Activated naive CD8-positive, alpha-beta T cell treated with anti-CD3 and anti-CD28 coated beads, Interleukin-2, amount 10 ng/mL, durations not matched to agents 7 days and 5 days (primary cell): Measurements from ENCODE around the gene FGGY. TPM values are rescaled to one million over a fixed set of nuclear protein-coding genes. Genes with fewer than 3 reads are reported as not detected.
"Not testable (repeated sequence)": the region's sequence is repeated elsewhere in the genome, so short reads cannot be mapped to it uniquely, and the experiment has no call there.

Experiments used
- ATAC-seq: fragments of 150-1000 bp; cut with Tn5 transposase; one replicate; pipeline ENCODE4 v1.10.0; 2021; ENCODE audit warnings: low read depth, moderate library complexity
- POLR2A ChIA-PET: fragments of 350-600 bp; sonication (Branson Sonifier 250); formaldehyde crosslinking; loops from one replicate; lab custom pipeline; 2021; ENCODE audit warnings: antibody characterized with exemption; lab: Charles Lee
- DNase-seq: peaks from one replicate; pipeline ENCODE4 v3.0.0; 2021
- H3K27ac Mint-ChIP-seq: one replicate; pipeline ENCODE4 v1.8.0; 2022; ENCODE audit warnings: mild to moderate bottlenecking, mixed read lengths
- H3K27me3 Mint-ChIP-seq: one replicate; pipeline ENCODE4 v1.8.0; 2022; ENCODE audit warnings: mild to moderate bottlenecking, moderate library complexity, mixed read lengths
- H3K36me3 Mint-ChIP-seq: one replicate; pipeline ENCODE4 v1.8.0; 2021; ENCODE audit warnings: mild to moderate bottlenecking, mixed read lengths
- H3K4me1 Mint-ChIP-seq: one replicate; pipeline ENCODE4 v1.8.0; 2021; ENCODE audit warnings: mixed read lengths
- H3K4me3 Mint-ChIP-seq: one replicate; pipeline ENCODE4 v1.8.0; 2022; ENCODE audit warnings: mild to moderate bottlenecking, moderate library complexity, mixed read lengths
- H3K9me3 Mint-ChIP-seq: one replicate; pipeline ENCODE4 v1.8.0; 2021; ENCODE audit warnings: mixed read lengths
- total RNA-seq, 2 experiments: library from RNA; stranded (reverse); gene quantifications; one replicate each; pipeline ENCODE4 v1.2.3, GENCODE V29; 2021

Gene FGGY
- total RNA-seq, 2 experiments from 2014 or later: 10.1 to 11.7 TPM

- H3K27me3 Mint-ChIP-seq: no peaks in the 10 kb centered on the region
- ATAC-seq: no peak
- peaks cover 21% of the 10 kb centered on the region for H3K36me3 Mint-ChIP-seq
- H3K27ac Mint-ChIP-seq: no peak overlapping the region
- H3K4me1 Mint-ChIP-seq: peaks cover 30% of the 10 kb centered on the region
- peaks cover 1% of the 10 kb centered on the region for H3K9me3 Mint-ChIP-seq
- H3K4me3 Mint-ChIP-seq: no peak overlapping the region
- no peak for DNase-seq
- POLR2A ChIA-PET: no interaction called here
Measured at GRCh38 chr1:59331686-59332620, 35.1 kb downstream of the FGGY start.

GRCh38 chr1:59332983-59333382, 36.1 kb downstream of the FGGY start:
- DNase-seq: no peak
- POLR2A ChIA-PET: no interaction called here
- H3K27ac Mint-ChIP-seq: peak overlapping the region; percentile 76

GRCh38 chr1:59333626-59334277, 36.9 kb downstream of the FGGY start:
- Mint-ChIP-seq H3K4me3 (peak overlapping the region; percentile 10), H3K27me3 (no peaks in the 10 kb centered on the region), H3K4me1 (peaks cover 22% of the 10 kb centered on the region), H3K27ac (peak overlapping the region; percentile 76), H3K36me3 (peaks cover 19% of the 10 kb centered on the region), H3K9me3 (no peaks in the 10 kb centered on the region)
- no peak for DNase-seq
- peak; percentile 67 for ATAC-seq
- POLR2A ChIA-PET: no interaction called here

More at GRCh38 chr1:59332983-59333382, 36.1 kb downstream of the FGGY start:
- peak; percentile 79 for ATAC-seq
- H3K4me3 Mint-ChIP-seq: peak overlapping the region; percentile 10
- H3K36me3 Mint-ChIP-seq: peaks cover 20% of the 10 kb centered on the region
- H3K9me3 Mint-ChIP-seq: peaks cover 1% of the 10 kb centered on the region
- H3K27me3 Mint-ChIP-seq: no peaks in the 10 kb centered on the region
- peaks cover 29% of the 10 kb centered on the region for H3K4me1 Mint-ChIP-seq

GRCh38 chr1:59340411-59341307, 43.8 kb downstream of the FGGY start:
- no peak for DNase-seq
- no peaks in the 10 kb centered on the region for H3K9me3 Mint-ChIP-seq
- H3K36me3 Mint-ChIP-seq: peaks cover 22% of the 10 kb centered on the region
- no peaks in the 10 kb centered on the region for H3K27me3 Mint-ChIP-seq
- no peak for ATAC-seq
- no peak overlapping the region for H3K27ac Mint-ChIP-seq
- POLR2A ChIA-PET: no interaction called here
- peaks cover 6% of the 10 kb centered on the region for H3K4me1 Mint-ChIP-seq
- no peak overlapping the region for H3K4me3 Mint-ChIP-seq

- ATAC-seq: no peak
- Mint-ChIP-seq H3K4me1 (peaks cover 3% of the 10 kb centered on the region), H3K9me3 (no peaks in the 10 kb centered on the region), H3K36me3 (peaks cover 14% of the 10 kb centered on the region), H3K4me3 (no peak overlapping the region), H3K27me3 (no peaks in the 10 kb centered on the region), H3K27ac (no peak overlapping the region)
- POLR2A ChIA-PET: no interaction called here
- DNase-seq: no peak
Measured at GRCh38 chr1:59342801-59343575, 46.1 kb downstream of the FGGY start.

GRCh38 chr1:59343576-59343840, 46.6 kb downstream of the FGGY start:
- POLR2A ChIA-PET: no interaction called here
- no peak for ATAC-seq
- peaks cover 16% of the 10 kb centered on the region for H3K36me3 Mint-ChIP-seq
- DNase-seq: no peak
- no peaks in the 10 kb centered on the region for H3K9me3 Mint-ChIP-seq
- H3K27me3 Mint-ChIP-seq: no peaks in the 10 kb centered on the region
- H3K4me1 Mint-ChIP-seq: peaks cover 3% of the 10 kb centered on the region
- no peak overlapping the region for H3K4me3 Mint-ChIP-seq
- no peak overlapping the region for H3K27ac Mint-ChIP-seq

GRCh38 chr1:59345221-59345620, 48.3 kb downstream of the FGGY start:
- Mint-ChIP-seq H3K9me3 (no peaks in the 10 kb centered on the region), H3K4me3 (no peak overlapping the region), H3K27me3 (no peaks in the 10 kb centered on the region), H3K36me3 (peaks cover 11% of the 10 kb centered on the region), H3K4me1 (peaks cover under 1% of the 10 kb centered on the region), H3K27ac (no peak overlapping the region)
- POLR2A ChIA-PET: no interaction called here
- no peak for ATAC-seq
- DNase-seq: no peak

- H3K4me1 Mint-ChIP-seq: peaks cover 11% of the 10 kb centered on the region
- POLR2A ChIA-PET: no interaction called here
- no peak for ATAC-seq
- H3K36me3 Mint-ChIP-seq: peaks cover 16% of the 10 kb centered on the region
- no peaks in the 10 kb centered on the region for H3K27me3 Mint-ChIP-seq
- no peak for DNase-seq
- no peaks in the 10 kb centered on the region for H3K9me3 Mint-ChIP-seq
- H3K27ac Mint-ChIP-seq: no peak overlapping the region
- H3K4me3 Mint-ChIP-seq: no peak overlapping the region
Measured at GRCh38 chr1:59346429-59346828, 49.5 kb downstream of the FGGY start.

GRCh38 chr1:59349101-59349500, 52.2 kb downstream of the FGGY start:
- POLR2A ChIA-PET: no interaction called here
- Mint-ChIP-seq H3K36me3 (peaks cover 16% of the 10 kb centered on the region), H3K4me1 (peaks cover 16% of the 10 kb centered on the region), H3K27me3 (no peaks in the 10 kb centered on the region), H3K9me3 (no peaks in the 10 kb centered on the region), H3K27ac (no peak overlapping the region), H3K4me3 (no peak overlapping the region)
- ATAC-seq: no peak
- DNase-seq: no peak

- ATAC-seq (no peak), DNase-seq (no peak)
- Mint-ChIP-seq H3K36me3 (peaks cover 16% of the 10 kb centered on the region), H3K9me3 (no peaks in the 10 kb centered on the region), H3K27me3 (no peaks in the 10 kb centered on the region), H3K4me1 (peaks cover 17% of the 10 kb centered on the region), H3K27ac (no peak overlapping the region), H3K4me3 (no peak overlapping the region)
- POLR2A ChIA-PET: no interaction called here
Measured at GRCh38 chr1:59350521-59350920, 53.6 kb downstream of the FGGY start.

GRCh38 chr1:59352065-59352464, 55.2 kb downstream of the FGGY start:
- no peaks in the 10 kb centered on the region for H3K27me3 Mint-ChIP-seq
- no peak for DNase-seq
- peaks cover 17% of the 10 kb centered on the region for H3K4me1 Mint-ChIP-seq
- H3K4me3 Mint-ChIP-seq: no peak overlapping the region
- H3K27ac Mint-ChIP-seq: no peak overlapping the region
- H3K9me3 Mint-ChIP-seq: no peaks in the 10 kb centered on the region
- POLR2A ChIA-PET: no interaction called here
- peaks cover 16% of the 10 kb centered on the region for H3K36me3 Mint-ChIP-seq
- ATAC-seq: no peak

- DNase-seq: no peak
- H3K27me3 Mint-ChIP-seq: no peaks in the 10 kb centered on the region
- H3K9me3 Mint-ChIP-seq: no peaks in the 10 kb centered on the region
- H3K27ac Mint-ChIP-seq: no peak overlapping the region
- POLR2A ChIA-PET: no interaction called here
- H3K4me1 Mint-ChIP-seq: peaks cover 17% of the 10 kb centered on the region
- ATAC-seq: no peak
- peaks cover 12% of the 10 kb centered on the region for H3K36me3 Mint-ChIP-seq
- H3K4me3 Mint-ChIP-seq: no peak overlapping the region
Measured at GRCh38 chr1:59353453-59353852, 56.6 kb downstream of the FGGY start.

- H3K27me3 Mint-ChIP-seq, ATAC-seq, DNase-seq, H3K4me3 Mint-ChIP-seq, POLR2A ChIA-PET, H3K27ac Mint-ChIP-seq, H3K9me3 Mint-ChIP-seq: not testable (repeated sequence)
- H3K36me3 Mint-ChIP-seq: peaks cover 11% of the 10 kb centered on the region
- peaks cover 17% of the 10 kb centered on the region for H3K4me1 Mint-ChIP-seq
Measured at GRCh38 chr1:59354239-59354638, 57.3 kb downstream of the FGGY start.
